CD8-positive, alpha-beta memory T cell (primary cell): ENCODE results near the gene GPR84. TPM values are rescaled to one million over a fixed set of nuclear protein-coding genes. Genes with fewer than 3 reads are reported as not detected.
A peak's percentile ranks its signal among the peaks of the same experiment; 100 is the strongest.

Experiments used
- CTCF ChIA-PET: fragments of 350-600 bp; sonication (Branson Sonifier 250); formaldehyde crosslinking; loops from one replicate; lab custom pipeline; 2021; ENCODE audit warnings: antibody characterized with exemption; lab: Charles Lee
- POLR2A ChIA-PET: fragments of 350-600 bp; sonication (Branson Sonifier 250); formaldehyde crosslinking; loops from one replicate; lab custom pipeline; 2021; ENCODE audit warnings: antibody characterized with exemption; lab: Charles Lee
- DNase-seq, 5 donors: peaks; one replicate each; pipeline versions ENCODE4 v3.0.0 to v3.0.0-alpha.2; 2020 to 2022; ENCODE audit warnings: mixed read lengths in 1 of 5
- H3K27ac ChIP-seq: one replicate; pipeline ENCODE4 v1.7.0; 2013; ENCODE audit warnings: low read depth, mild to moderate bottlenecking, low read length, moderate library complexity
- H3K27me3 ChIP-seq: 2 replicates; pipeline ENCODE4 v1.7.0; 2013; ENCODE audit warnings: low read length, mild to moderate bottlenecking; ENCODE audit not compliant: insufficient read depth, poor library complexity, severe bottlenecking
- H3K36me3 ChIP-seq: 2 replicates; pipeline ENCODE4 v1.7.0; 2013; ENCODE audit warnings: mild to moderate bottlenecking, low read length, moderate library complexity; ENCODE audit not compliant: insufficient read depth
- H3K4me1 ChIP-seq: 2 replicates; pipeline ENCODE4 v1.7.0; 2013; ENCODE audit warnings: mild to moderate bottlenecking, low read length, moderate library complexity; ENCODE audit not compliant: insufficient read depth
- H3K4me3 ChIP-seq: 2 replicates; pipeline ENCODE4 v1.7.0; 2013; ENCODE audit warnings: mild to moderate bottlenecking, low read length
- H3K9me3 ChIP-seq: 2 replicates; pipeline ENCODE4 v1.7.0; 2013; ENCODE audit warnings: mild to moderate bottlenecking, low read length
- H3K27ac Mint-ChIP-seq, 8 donors: one replicate each; pipeline ENCODE4 v1.8.0; 2020 to 2021; ENCODE audit warnings: mixed read lengths in 8 of 8, mild to moderate bottlenecking in 6 of 8, inconsistent platforms in 3 of 8, moderate library complexity in 3 of 8
- H3K27me3 Mint-ChIP-seq, 2 donors: one replicate each; pipeline ENCODE4 v1.8.0; 2020 to 2021; ENCODE audit warnings: mixed read lengths in 2 of 2, mild to moderate bottlenecking in 1 of 2, moderate library complexity in 1 of 2
- H3K36me3 Mint-ChIP-seq, 3 donors: one replicate each; pipeline ENCODE4 v1.8.0; 2020 to 2021; ENCODE audit warnings: mixed read lengths in 3 of 3, inconsistent platforms in 1 of 3, mild to moderate bottlenecking in 1 of 3
- H3K4me1 Mint-ChIP-seq, 3 donors: one replicate each; pipeline ENCODE4 v1.8.0; 2020 to 2021; ENCODE audit warnings: mixed read lengths in 3 of 3, inconsistent platforms in 1 of 3, mild to moderate bottlenecking in 1 of 3
- H3K4me3 Mint-ChIP-seq, 7 donors: one replicate each; pipeline ENCODE4 v1.8.0; 2020 to 2021; ENCODE audit warnings: mixed read lengths in 7 of 7, mild to moderate bottlenecking in 6 of 7, moderate library complexity in 4 of 7, inconsistent platforms in 2 of 7
- H3K9me3 Mint-ChIP-seq, 5 donors: one replicate each; pipeline ENCODE4 v1.8.0; 2020 to 2022; ENCODE audit warnings: mixed read lengths in 5 of 5, mild to moderate bottlenecking in 3 of 5, moderate library complexity in 2 of 5, inconsistent platforms in 1 of 5
- polyA plus RNA-seq: library from polyadenylated mRNA; unstranded; fragments of 300-500 nt; fragmentation: Illumina TruSeq; gene quantifications from one replicate; pipeline ENCODE4 v1.2.3, GENCODE V29; 2021
- total RNA-seq, 2 experiments: library from RNA; stranded (reverse); gene quantifications; one replicate each; pipeline ENCODE4 v1.2.3, GENCODE V29; 2021

The GPR84 gene
- total and polyA plus RNA-seq, 3 experiments from 2014 or later: 0.15 to 0.16 TPM; not detected in 1

- Mint-ChIP-seq H3K4me3 (peak overlapping the region in 4 of 7 donors; percentile 71 to 87 (median 76)), H3K27me3 (no peaks in the 10 kb centered on the region), H3K36me3 (no peaks in the 10 kb centered on the region), H3K9me3 (no peaks in the 10 kb centered on the region), H3K4me1 (peaks cover 6 to 10% (median 7%) of the 10 kb centered on the region in 3 donors), H3K27ac (peak overlapping the region in 1 of 8 donors; percentile 91)
- ChIA-PET CTCF (interaction anchor here (0.6 to 3.2 kb wide), 31 partner anchors 8 to 171 kb away, joined by 3 to 20 read pairs (median 4); partner anchors contain the start of genes CBX5 and COPZ1), POLR2A (interaction anchor here (0.6 to 2.2 kb wide), 2 partner anchors 10 to 99 kb away, joined by 4 to 7 read pairs; partner anchors contain the start of genes CBX5 and HNRNPA1)
- no peaks in the 10 kb centered on the region for H3K27me3 ChIP-seq
- H3K27ac ChIP-seq: no peak overlapping the region
- peak in 1 of 5 donors; percentile 16 for DNase-seq
- H3K4me1 ChIP-seq: peaks cover 4% of the 10 kb centered on the region
- H3K9me3 ChIP-seq: no peaks in the 10 kb centered on the region
- peak overlapping the region; percentile 29 for H3K4me3 ChIP-seq
- H3K36me3 ChIP-seq: no peaks in the 10 kb centered on the region
Measured at GRCh38 chr12:54378796-54379397, 14.6 kb upstream of the GPR84 start.

- H3K4me3 Mint-ChIP-seq: peak overlapping the region in 2 of 7 donors; percentile 37 to 71
- H3K27me3 Mint-ChIP-seq: no peaks in the 10 kb centered on the region
- no peak overlapping the region for H3K27ac ChIP-seq
- H3K27ac Mint-ChIP-seq: no peak overlapping the region
- ChIA-PET POLR2A (no interaction called here), CTCF (interaction anchor here (1.1 to 3.2 kb wide), 3 partner anchors 12 to 128 kb away, joined by 3 to 18 read pairs (median 6); no protein-coding TSS in a partner anchor)
- H3K9me3 Mint-ChIP-seq: no peaks in the 10 kb centered on the region
- no peaks in the 10 kb centered on the region for H3K27me3 ChIP-seq
- H3K36me3 ChIP-seq: no peaks in the 10 kb centered on the region
- H3K4me3 ChIP-seq: no peak overlapping the region
- H3K9me3 ChIP-seq: no peaks in the 10 kb centered on the region
- no peak for DNase-seq
- H3K4me1 Mint-ChIP-seq: peaks cover 6 to 10% (median 7%) of the 10 kb centered on the region in 3 donors
- peaks cover 4% of the 10 kb centered on the region for H3K4me1 ChIP-seq
- peaks cover 0 to under 1% (median 0%) of the 10 kb centered on the region in 3 donors for H3K36me3 Mint-ChIP-seq
Measured at GRCh38 chr12:54377797-54378515, 13.7 kb upstream of the GPR84 start.

GRCh38 chr12:54377007-54377406 is 12.7 kb upstream of the GPR84 start:
- H3K9me3 Mint-ChIP-seq: no peaks in the 10 kb centered on the region
- H3K27ac Mint-ChIP-seq: peak overlapping the region in 2 of 8 donors; percentile 44 to 93
- Histone ChIP-seq H3K27ac (no peak overlapping the region), H3K9me3 (no peaks in the 10 kb centered on the region), H3K27me3 (no peaks in the 10 kb centered on the region), H3K4me1 (peaks cover 4% of the 10 kb centered on the region), H3K4me3 (no peak overlapping the region), H3K36me3 (no peaks in the 10 kb centered on the region)
- DNase-seq: no peak
- peaks cover 0 to 1% (median 0%) of the 10 kb centered on the region in 3 donors for H3K36me3 Mint-ChIP-seq
- ChIA-PET POLR2A (interaction anchor here (0.5 kb wide), 1 partner anchor 83 kb away, joined by 5 read pairs; no protein-coding TSS in a partner anchor), CTCF (no interaction called here)
- peaks cover 7 to 11% (median 7%) of the 10 kb centered on the region in 3 donors for H3K4me1 Mint-ChIP-seq
- no peak overlapping the region for H3K4me3 Mint-ChIP-seq
- H3K27me3 Mint-ChIP-seq: no peaks in the 10 kb centered on the region

GRCh38 chr12:54376596-54376995 is 12.3 kb upstream of the GPR84 start:
- DNase-seq: no peak
- peaks cover 4% of the 10 kb centered on the region for H3K4me1 ChIP-seq
- CTCF ChIA-PET: no interaction called here
- POLR2A ChIA-PET: interaction anchor here (0.5 kb wide), 1 partner anchor 82 kb away, joined by 5 read pairs; no protein-coding TSS in a partner anchor
- no peak overlapping the region for H3K4me3 ChIP-seq
- H3K9me3 ChIP-seq: no peaks in the 10 kb centered on the region
- H3K27ac ChIP-seq: no peak overlapping the region
- Mint-ChIP-seq H3K9me3 (no peaks in the 10 kb centered on the region), H3K27ac (peak overlapping the region in 1 of 8 donors; percentile 93), H3K27me3 (no peaks in the 10 kb centered on the region), H3K4me3 (no peak overlapping the region), H3K4me1 (peaks cover 9 to 15% (median 10%) of the 10 kb centered on the region in 3 donors), H3K36me3 (peaks cover 0 to 1% (median 0%) of the 10 kb centered on the region in 3 donors)
- H3K36me3 ChIP-seq: no peaks in the 10 kb centered on the region
- no peaks in the 10 kb centered on the region for H3K27me3 ChIP-seq

GRCh38 chr12:54375259-54375579 is 10.9 kb upstream of the GPR84 start:
- Histone ChIP-seq H3K4me1 (peaks cover 4% of the 10 kb centered on the region), H3K9me3 (no peaks in the 10 kb centered on the region), H3K36me3 (no peaks in the 10 kb centered on the region), H3K4me3 (no peak overlapping the region), H3K27me3 (no peaks in the 10 kb centered on the region), H3K27ac (no peak overlapping the region)
- no peaks in the 10 kb centered on the region for H3K9me3 Mint-ChIP-seq
- H3K4me3 Mint-ChIP-seq: no peak overlapping the region
- H3K4me1 Mint-ChIP-seq: peaks cover 9 to 20% (median 10%) of the 10 kb centered on the region in 3 donors
- no peaks in the 10 kb centered on the region for H3K27me3 Mint-ChIP-seq
- H3K36me3 Mint-ChIP-seq: peaks cover 0 to 1% (median 0%) of the 10 kb centered on the region in 3 donors
- no peak for DNase-seq
- ChIA-PET POLR2A (no interaction called here), CTCF (no interaction called here)
- peak overlapping the region in 1 of 8 donors; percentile 34 for H3K27ac Mint-ChIP-seq

GRCh38 chr12:54374562-54375258 is 10.4 kb upstream of the GPR84 start:
- H3K27me3 Mint-ChIP-seq: no peaks in the 10 kb centered on the region
- ChIA-PET POLR2A (no interaction called here), CTCF (no interaction called here)
- H3K4me1 ChIP-seq: peaks cover 4% of the 10 kb centered on the region
- H3K27me3 ChIP-seq: no peaks in the 10 kb centered on the region
- H3K9me3 Mint-ChIP-seq: no peaks in the 10 kb centered on the region
- H3K27ac Mint-ChIP-seq: no peak overlapping the region
- no peaks in the 10 kb centered on the region for H3K9me3 ChIP-seq
- H3K4me3 Mint-ChIP-seq: no peak overlapping the region
- H3K27ac ChIP-seq: no peak overlapping the region
- no peak overlapping the region for H3K4me3 ChIP-seq
- peaks cover 8 to 18% (median 8%) of the 10 kb centered on the region in 3 donors for H3K4me1 Mint-ChIP-seq
- no peaks in the 10 kb centered on the region for H3K36me3 ChIP-seq
- peaks cover 0 to 1% (median 0%) of the 10 kb centered on the region in 3 donors for H3K36me3 Mint-ChIP-seq
- DNase-seq: no peak

GRCh38 chr12:54373649-54374561 is 9.6 kb upstream of the GPR84 start:
- POLR2A ChIA-PET: no interaction called here

More at GRCh38 chr12:54373649-54374561, 9.6 kb upstream of the GPR84 start:
- no peaks in the 10 kb centered on the region for H3K9me3 ChIP-seq
- Mint-ChIP-seq H3K4me3 (no peak overlapping the region), H3K9me3 (no peaks in the 10 kb centered on the region), H3K27ac (no peak overlapping the region), H3K27me3 (no peaks in the 10 kb centered on the region), H3K4me1 (peaks cover 9 to 19% (median 10%) of the 10 kb centered on the region in 3 donors), H3K36me3 (peaks cover 0 to 1% (median 0%) of the 10 kb centered on the region in 3 donors)
- H3K27ac ChIP-seq: no peak overlapping the region
- H3K36me3 ChIP-seq: no peaks in the 10 kb centered on the region
- CTCF ChIA-PET: interaction anchor here (1.4 kb wide), 1 partner anchor 31 kb away, joined by 3 read pairs; no protein-coding TSS in a partner anchor
- DNase-seq: no peak
- no peaks in the 10 kb centered on the region for H3K27me3 ChIP-seq
- H3K4me3 ChIP-seq: no peak overlapping the region
- H3K4me1 ChIP-seq: peaks cover under 1% of the 10 kb centered on the region
